Ammon's horn (tissue), 1 donor: Measurements from ENCODE around the gene MASP2.
"Not testable (repeated sequence)": the region's sequence is repeated elsewhere in the genome, so short reads cannot be mapped to it uniquely, and the experiment has no call there.

Source experiments
- DNase-seq: peaks from one replicate; pipeline ENCODE4 v3.0.0-alpha.2; 2016; ENCODE audit warnings: low spot score

Gene MASP2

DNA sequence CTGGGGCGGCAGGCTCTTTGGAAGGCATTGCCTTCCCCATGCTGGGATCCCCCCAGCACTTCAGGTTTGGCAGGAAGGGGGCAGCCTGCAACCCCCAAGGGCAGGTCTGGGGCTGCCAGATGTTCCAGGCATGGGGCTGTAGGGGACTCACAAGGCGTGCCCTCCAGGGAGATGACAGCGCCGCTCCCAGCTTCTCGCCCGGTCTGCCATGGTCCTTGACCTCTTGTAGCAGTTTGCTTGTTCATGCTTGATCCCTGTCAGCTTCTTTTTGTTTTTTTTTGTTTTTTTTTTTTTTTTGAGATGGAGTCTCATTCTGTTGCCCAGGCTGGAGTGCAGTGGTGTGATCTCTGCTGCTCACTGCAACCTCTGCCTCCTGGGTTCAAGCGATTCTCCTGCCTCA is 56.2 kb downstream of the MASP2 start:
- DNase-seq, result no peak

DNA sequence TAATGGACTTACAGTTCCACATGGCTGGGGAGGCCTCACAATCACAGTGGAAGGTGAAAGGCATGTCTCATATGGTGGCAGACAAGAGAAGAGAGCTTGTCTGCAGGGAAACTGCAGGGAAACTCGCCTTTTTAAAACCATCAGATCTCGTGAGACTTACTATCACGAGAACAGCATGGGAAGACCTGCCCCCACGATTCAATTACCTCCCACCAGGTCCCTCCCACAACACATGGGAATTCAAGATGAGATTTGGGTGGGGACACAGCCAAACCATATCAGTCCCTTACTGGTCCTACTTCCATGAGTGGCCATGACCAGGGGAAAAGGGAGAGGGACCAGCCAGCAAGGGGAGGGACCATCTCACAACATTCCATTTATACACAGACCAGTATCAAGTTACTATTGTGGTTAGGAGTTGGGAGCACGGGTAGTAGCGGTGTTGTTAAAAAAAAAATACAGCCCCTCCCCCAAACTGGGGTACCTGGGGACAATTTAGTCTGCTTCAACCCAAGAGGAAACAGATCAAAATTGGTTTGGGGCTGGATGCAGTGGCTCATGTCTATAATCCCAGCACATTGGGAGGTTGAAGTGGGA is 57.0 kb downstream of the MASP2 start:
- not testable (repeated sequence) for DNase-seq

DNA sequence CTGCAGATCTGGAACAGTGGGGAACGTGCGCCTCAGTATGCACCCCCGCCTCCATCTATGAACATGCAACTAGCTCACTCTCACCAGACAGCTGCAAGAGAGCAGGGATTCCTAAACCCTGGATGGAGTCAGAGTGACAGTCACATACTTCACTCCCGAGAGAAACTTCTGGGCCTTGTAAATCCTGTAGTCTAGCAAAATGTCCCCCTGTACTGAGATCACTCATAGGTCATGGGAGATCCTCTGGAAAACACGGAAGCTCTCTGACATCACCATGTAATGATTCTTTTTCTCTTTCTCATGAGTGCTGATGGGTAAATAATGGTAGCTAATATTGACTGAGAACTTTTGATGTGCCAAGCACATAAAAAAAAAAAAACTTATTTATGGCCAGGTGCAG is 57.9 kb downstream of the MASP2 start:
- DNase-seq, result no peak

DNA sequence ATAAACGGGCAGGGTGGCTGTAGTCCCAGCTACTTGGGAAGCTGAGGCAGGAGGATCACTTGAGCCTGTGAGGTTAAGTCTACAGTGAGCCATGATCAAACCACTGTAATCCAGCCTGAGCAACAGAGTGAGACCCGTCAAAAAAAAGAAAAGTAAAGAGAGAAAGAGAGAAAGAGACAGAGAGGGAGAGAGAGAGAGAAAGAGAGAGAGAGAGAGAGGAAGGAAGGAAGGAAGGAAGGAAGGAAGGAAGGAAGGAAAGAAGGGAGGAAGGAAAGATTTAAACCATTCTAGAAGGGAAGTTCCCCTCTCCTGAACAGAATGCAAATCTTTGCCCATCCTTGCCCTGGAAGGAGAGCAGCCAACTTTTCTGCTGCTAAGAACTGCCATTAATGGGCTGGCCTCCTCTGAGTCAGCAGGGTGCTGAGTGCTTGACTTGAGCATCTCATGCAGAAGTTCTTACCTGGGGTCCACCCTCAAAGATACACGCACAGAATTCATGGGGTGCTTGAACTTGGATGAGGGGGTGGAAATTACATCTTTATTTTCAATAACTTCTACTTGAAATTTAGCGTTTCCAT is 59.1 kb downstream of the MASP2 start:
- no peak for DNase-seq

DNA sequence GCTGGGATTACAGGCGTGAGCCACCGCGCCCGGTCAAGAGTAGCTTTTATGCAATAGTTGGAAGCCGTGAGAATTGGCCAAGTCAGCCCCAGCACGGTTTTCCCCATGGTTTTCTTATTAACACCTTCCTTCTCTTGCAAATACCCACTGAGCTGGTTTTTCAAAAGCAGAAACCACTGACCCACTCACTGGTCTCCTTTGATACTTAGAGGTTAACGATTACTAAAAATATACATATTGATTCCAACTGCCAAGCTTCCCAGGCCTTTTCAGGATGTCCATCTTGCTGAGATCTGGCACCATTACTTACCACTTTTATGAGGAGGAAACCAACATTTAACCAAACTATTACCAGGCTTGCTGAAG is 60.5 kb downstream of the MASP2 start:
- DNase-seq, result no peak

DNA sequence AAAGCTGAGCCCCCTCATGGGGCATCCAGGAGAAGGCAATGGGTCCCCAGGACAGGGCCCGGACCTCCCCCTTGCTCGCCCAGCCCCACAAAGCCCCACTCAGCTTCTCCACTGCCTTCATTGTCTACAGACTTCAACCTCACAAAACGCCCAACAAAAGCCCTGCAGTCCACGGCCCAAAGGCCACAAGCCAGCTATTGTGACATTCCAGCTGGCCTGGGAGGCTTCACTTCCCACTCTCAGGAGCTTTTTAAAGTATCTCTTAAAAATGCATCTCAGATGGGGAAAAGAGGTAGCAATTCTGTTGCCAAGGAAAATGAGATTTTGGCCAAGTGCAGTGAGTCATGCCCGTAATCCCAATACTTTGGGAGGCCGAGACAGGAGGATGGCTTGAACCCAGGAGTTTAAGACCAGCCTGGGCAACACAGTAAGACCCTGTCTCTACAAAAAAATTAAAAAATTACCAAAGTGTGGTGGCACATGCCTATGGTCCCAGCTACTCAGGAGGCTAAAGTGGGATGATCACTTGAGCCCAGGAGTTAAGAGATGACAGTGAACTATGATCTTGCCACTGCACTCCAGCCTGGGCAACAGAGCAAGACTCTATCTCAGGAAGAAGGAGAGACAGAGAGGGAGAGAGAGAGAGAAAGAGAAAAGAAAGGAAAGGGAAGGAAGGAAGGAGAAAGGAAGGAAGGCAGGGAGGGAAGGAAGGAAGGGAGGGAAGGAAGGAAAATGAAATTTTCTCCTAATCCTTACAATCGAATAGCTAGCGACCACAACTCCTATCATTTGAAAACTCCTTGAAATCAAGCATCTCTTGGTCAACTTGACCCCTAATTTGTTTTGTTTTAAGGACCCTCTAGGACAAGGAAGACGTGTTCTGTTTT is 66.0 kb downstream of the MASP2 start:
- peak; percentile 90 for DNase-seq

DNA sequence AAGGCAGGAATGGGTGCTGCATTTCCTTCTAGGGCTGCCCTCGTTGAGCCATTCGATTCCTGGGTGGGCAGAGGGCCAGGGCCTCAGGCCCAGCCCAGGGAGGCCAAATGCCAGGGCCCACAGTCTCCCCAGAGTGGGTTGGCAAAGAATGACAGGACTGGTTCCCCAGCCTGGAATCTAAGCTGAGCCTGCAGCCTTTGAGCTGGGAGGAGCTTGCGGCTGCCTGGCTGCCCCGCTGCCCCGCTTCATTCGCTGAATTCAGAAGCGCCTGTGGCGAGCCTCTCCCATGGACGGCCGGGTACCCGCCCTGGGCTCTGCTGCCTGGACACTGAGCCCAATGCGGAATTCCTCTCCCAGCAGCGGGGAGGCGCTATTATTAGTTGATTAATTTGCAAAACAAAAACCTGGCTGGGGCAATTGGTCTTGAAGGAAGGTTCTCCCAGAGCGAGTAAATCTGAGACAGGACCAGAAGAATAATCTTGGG is 66.9 kb downstream of the MASP2 start:
- DNase-seq, result peak; percentile 94

DNA sequence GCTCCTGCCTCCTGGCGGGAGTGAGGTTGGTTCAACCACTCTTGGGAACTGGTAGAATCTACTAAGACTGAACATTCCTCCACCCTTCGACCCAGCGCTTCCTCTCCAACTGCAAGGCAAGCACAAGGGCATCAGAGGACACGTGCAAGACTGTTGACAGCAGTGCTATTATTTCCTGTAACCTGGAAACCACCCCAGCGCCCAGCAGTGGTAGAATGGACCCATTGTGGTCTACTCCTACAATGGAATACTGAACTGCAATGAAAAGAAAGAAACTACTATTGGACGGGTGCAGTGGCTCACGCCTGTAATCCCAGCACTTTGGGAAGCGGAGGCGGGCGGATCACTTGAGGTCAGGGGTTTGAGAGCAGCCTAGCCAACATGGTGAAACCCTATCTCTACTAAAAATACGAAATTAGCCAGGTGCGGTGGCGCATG is 67.5 kb downstream of the MASP2 start:
- peak; percentile 91 for DNase-seq

DNA sequence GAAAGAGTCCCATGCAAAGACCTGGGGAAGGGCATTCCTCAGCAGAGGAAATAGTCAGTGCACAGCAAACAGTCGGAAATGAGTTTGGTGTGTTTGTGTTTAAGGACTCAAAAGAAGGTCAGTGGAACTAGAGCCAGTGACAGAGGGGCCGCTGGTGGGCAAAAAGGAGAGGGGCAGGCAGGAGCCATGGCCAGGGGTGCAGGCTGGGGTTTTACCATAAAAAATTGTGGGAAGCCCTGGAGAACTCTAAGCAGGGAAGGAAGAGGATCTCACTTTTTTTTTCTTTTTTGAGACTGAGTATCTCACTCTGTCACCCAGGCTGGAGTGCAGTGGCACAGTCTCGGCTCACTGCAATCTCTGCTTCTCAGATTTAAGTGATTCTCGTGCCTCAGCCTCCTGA is 68.3 kb downstream of the MASP2 start:
- DNase-seq, result no peak
